GM12878 (cell line): ENCODE measurements around the gene CCDC170. TPM values are rescaled to one million over a fixed set of nuclear protein-coding genes. Genes with fewer than 3 reads are reported as not detected.

Source experiments
- CHD1 ChIP-seq: IDR thresholded peaks from 2 replicates; pipeline ENCODE4 v1.6.1; 2012; ENCODE audit warnings: low read depth, low read length, improper control_type of control experiment
- ELK1 ChIP-seq: IDR thresholded peaks from 2 replicates; pipeline ENCODE4 v1.6.1; 2012; ENCODE audit warnings: low read depth, low read length, improper control_type of control experiment
- IRF5 ChIP-seq: fragments of 450-650 bp; IDR thresholded peaks from 2 replicates; pipeline ENCODE4 v1.6.1; 2017; ENCODE audit warnings: borderline replicate concordance
- NFYA ChIP-seq: IDR thresholded peaks from 2 replicates; pipeline ENCODE4 v1.6.1; 2011; ENCODE audit warnings: low read depth, mild to moderate bottlenecking, low read length, improper control_type of control experiment, borderline replicate concordance
- POLR2AphosphoS5 ChIP-seq: IDR thresholded peaks from 2 replicates; pipeline ENCODE4 v1.6.1; 2011; ENCODE audit warnings: mild to moderate bottlenecking, low read length, inconsistent platforms
- SRF ChIP-seq, 2 experiments: IDR thresholded peaks; 2 replicates each; pipeline ENCODE4 v1.6.1; 2011; ENCODE audit warnings: low read depth in 2 of 2, low read length in 2 of 2, mild to moderate bottlenecking in 1 of 2, moderate library complexity in 1 of 2
- STAT3 ChIP-seq: IDR thresholded peaks from 2 replicates; pipeline ENCODE4 v1.6.1; 2011; ENCODE audit warnings: low read depth, low read length, improper control_type of control experiment
- SUPT20H ChIP-seq: IDR thresholded peaks from 2 replicates; pipeline ENCODE4 v1.6.1; 2011; ENCODE audit warnings: low read depth, mild to moderate bottlenecking, low read length, moderate library complexity, borderline replicate concordance; ENCODE audit not compliant: control insufficient read depth
- SUZ12 ChIP-seq: fragments of 200-600 bp; sonication (generic); IDR thresholded peaks from one replicate; pipeline ENCODE4 v1.6.1; 2018; ENCODE audit warnings: antibody characterized with exemption, mild to moderate bottlenecking; ENCODE audit not compliant: unreplicated experiment
- ZNF207 ChIP-seq: fragments of 450-650 bp; IDR thresholded peaks from 2 replicates; pipeline ENCODE4 v1.6.1; 2014; ENCODE audit warnings: antibody characterized with exemption, mild to moderate bottlenecking, borderline replicate concordance
- ZNF384 ChIP-seq: IDR thresholded peaks from 2 replicates; pipeline ENCODE4 v1.6.1; 2012; ENCODE audit warnings: low read depth, mild to moderate bottlenecking, low read length, improper control_type of control experiment, borderline replicate concordance
- polyA plus RNA-seq, 11 experiments: library from polyadenylated mRNA; depleted of rRNA in 4 of 11; unstranded in 6 of 11; stranded (reverse) in 5 of 11; fragments of >200 nt; fragmentation: Nextera tagmentation in 4 of 11; fragmentation: Illumina TruSeq in 1 of 11; extraction: Ambion mirVana in 4 of 11; extraction: Trizol in 1 of 11; gene quantifications; 1 replicate in 1 of 11; 2 replicates in 10 of 11; pipeline versions ENCODE4 v1.2.1 to v1.2.3, GENCODE V29; 2011 to 2016; ENCODE audit warnings: inconsistent platforms in 2 of 11, missing spikeins in 2 of 11, low read depth in 1 of 11
- total RNA-seq, 4 experiments: library from RNA; depleted of rRNA in 3 of 4; stranded (reverse); fragments of >200 nt in 3 of 4; fragmentation: Illumina TruSeq in 1 of 4; extraction: Trizol in 1 of 4; gene quantifications; 2 replicates each; pipeline versions ENCODE4 v1.2.1 to v1.2.3, GENCODE V29; 2013 to 2021

Gene CCDC170
- total and polyA plus RNA-seq, 10 of the 15 experiments (the other 5 are each of a cell fraction or from before 2014, with no cell fraction given) = not detected

- TF ChIP-seq SRF (IDR thresholded peaks at IDR 0.05; ENCODE audit: low read depth in 2 of 2, low read length in 2 of 2) (no peak), POLR2AphosphoS5 (no peak), ZNF384 (no peak), ZNF207 (no peak), SUPT20H (no peak), NFYA (no peak), IRF5 (no peak), SUZ12 (no peak), ELK1 (no peak), STAT3 (no peak), CHD1 (no peak)
Observed at GRCh38 chr6:151630387-151630786, 136.6 kb downstream of the CCDC170 start (continued).
